ENCODE results near the gene CLIC2.
"Not testable (repeated sequence)": the region's sequence is repeated elsewhere in the genome, so short reads cannot be mapped to it uniquely, and the experiment has no call there.

Gene CLIC2

DNA sequence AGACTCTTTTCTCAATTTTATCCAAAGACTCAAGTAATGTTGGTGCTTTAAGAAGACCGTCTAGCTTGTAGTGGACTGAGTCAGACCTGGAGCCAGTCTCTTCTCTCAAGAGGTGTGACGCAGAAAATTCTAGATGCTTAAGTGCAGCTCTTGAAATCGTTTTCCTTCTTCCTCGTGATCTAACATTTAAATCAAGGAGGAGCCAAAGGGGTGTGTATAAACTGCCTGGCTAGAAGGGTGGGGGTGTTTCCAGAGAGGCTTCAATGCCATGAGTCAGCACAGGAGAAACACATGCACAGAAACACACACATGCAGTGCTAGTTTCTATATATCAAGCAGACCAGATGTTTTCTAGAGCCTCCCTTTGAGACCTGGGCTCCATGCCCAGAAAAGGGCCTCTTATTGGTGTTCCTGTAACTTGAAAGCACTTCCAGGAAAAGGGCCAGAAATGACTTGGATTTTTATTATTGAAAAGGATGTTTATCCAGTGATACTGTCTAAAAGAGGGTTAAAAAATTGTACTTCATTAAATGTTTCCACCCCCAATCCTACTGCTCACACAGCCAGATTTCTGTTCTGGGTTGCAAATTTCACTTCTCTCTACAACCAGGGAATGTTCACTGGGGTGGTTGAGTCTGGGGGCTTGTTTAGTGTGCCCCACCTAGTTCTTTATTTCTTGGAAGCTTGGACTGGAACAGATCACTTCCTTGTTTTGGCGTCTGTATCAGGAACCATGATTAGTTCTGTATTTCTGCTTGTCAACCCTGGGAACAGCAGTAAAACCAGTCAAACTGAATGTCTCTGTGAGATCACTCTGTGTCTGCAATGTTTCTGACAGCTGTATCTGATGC lies at the start of gene CLIC2:
Gene CLIC2 (minus strand): TSS at position 129 of the 851 bp plus-strand sequence. CDS start 187 bp downstream, outside the sequence.
- peak; percentile 38 for DNase-seq

- DNase-seq: not testable (repeated sequence)
These were observed 48.1 kb upstream of the CLIC2 start for GRCh38 chrX:155382529-155382967.

- not testable (repeated sequence) for DNase-seq
These were observed 47.6 kb upstream of the CLIC2 start, which contains the start of gene F8A2 for GRCh38 chrX:155381843-155382528. TSS of gene F8A2 (plus strand) at chrX:155382095. CDS start at chrX:155382115, 20 bp downstream.

GRCh38 chrX:155379802-155380201 lies 45.4 kb upstream of the CLIC2 start:
- not testable (repeated sequence) for DNase-seq

DNA sequence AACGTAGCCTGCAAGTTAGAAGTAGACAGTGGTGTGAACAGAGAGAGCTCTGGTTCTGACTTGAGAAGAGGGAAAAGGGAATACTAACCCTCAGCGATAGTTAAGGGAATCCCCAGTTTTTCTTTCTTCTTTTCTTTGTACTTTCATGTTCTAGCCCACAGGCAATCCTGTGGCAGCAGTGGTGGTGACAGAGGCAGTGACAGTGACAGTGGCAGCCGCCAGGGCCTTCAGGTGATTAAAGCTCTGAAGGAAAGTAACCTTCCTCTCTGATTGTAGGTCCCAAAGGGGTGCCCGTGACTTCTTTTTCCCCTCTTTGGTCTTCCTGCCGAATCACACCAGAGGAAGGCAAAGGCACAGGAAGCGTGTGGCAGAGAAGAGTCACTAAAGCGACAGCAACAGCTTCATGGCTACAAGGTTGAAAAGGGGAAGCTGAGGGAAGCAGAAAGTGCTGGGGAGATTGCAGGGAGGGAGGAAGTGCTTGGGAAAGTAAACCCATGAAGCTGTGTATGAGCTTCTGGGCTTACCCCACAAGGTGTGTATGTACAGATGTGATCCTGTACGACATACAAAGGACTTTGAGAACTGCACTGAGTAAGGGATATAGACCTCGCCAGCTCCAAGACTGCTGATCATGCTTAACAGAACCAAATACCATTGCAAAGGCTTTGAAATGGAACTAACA lies 39.5 kb upstream of the CLIC2 start:
- DNase-seq: not testable (repeated sequence)

- DNase-seq: not testable (repeated sequence)
These were observed 29.3 kb upstream of the CLIC2 start for GRCh38 chrX:155363712-155364111.

- not testable (repeated sequence) for DNase-seq
These were observed 15.0 kb upstream of the CLIC2 start for GRCh38 chrX:155349448-155349847.

DNA sequence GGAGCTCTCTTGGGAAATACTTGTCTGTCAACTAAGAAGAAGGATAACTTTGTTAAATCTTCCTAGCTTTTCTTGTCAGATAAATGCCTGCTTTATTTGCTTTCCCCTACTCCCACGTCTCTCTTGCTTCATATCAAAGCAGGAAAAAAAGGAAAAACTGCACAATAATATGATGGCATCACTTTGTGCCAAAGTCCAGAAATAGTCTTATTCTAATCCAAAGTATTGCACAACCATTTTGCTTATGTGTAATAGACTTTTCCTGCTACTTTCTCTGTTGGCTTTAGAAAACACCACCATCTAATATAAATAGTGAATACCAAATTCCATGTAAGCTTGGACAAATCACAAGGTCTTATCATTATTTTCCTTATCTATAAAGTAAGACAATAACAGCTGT lies 11.3 kb upstream of the CLIC2 start:
- DNase-seq: not testable (repeated sequence)

GRCh38 chrX:155335337-155335712 lies 911 bp upstream of the CLIC2 start:
- not testable (repeated sequence) for DNase-seq

DNA sequence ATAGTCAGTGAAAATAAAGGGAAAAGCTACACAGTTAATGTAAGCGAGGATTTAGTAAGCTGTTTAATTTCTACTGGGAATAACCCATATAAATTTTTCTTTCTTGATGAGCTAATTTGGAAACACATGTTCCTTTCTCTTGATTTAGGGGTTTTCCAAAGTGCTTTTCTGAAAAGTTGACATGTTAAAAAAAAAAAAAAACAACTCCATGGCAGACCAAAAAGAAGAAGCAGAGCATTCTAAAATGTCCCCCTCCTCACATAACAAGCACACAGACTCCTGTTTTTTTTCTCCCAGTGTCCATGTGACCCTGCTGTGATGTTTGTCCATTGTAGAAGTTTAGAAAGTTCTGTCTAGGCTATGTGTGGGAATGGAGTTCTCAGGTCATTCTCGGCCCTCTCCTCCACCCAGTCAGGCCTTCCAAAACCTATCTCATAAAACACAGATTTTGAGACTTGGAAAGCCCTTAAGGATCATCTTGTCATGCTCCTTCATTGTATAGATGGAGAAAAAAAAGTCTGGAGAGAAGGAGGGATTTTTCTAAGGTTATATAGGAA lies 792 bp downstream of the CLIC2 start:
- no peak for DNase-seq

DNA sequence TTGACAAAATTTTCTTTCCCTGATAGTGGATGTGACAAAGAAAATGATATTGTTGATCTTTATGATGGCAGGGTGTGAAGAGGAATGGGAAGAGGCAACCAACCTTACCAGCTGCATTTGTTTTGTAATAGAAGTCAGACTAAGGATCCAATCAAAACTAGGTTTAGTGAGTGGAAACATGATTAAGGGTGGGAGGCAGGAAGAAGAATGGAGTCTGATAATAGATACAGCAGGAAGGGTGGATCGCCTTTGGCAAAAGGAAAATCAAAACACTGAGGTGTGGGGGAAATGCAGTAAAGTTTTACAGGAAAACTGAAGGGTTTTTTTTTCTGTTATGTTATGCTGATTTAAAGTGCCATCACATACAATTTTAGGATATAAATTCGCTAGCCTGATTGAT lies 3.4 kb downstream of the CLIC2 start:
- DNase-seq: no peak

- no peak for DNase-seq
These were observed 5.1 kb downstream of the CLIC2 start for GRCh38 chrX:155329293-155329692.

DNA sequence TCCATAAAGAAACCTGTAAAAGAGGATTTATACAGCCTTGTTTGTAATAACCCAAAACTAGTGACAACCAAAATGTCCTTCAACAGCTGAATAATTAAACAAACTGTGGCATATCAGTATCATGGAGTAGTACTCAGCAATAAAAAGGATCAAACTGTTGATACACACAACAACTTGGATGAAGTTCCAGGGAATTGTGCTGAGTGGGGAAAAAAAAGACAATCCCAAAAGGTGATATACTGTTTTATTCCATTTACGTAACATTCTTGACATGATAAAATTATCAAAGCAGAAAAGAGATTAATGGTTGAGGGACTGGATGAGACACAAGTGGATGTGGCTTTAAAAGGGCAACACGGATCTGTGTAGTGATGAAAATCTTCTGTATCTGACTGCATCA lies 7.8 kb downstream of the CLIC2 start:
- no peak for DNase-seq

GRCh38 chrX:155314260-155314659 lies 20.2 kb downstream of the CLIC2 start:
- no peak for DNase-seq

DNA sequence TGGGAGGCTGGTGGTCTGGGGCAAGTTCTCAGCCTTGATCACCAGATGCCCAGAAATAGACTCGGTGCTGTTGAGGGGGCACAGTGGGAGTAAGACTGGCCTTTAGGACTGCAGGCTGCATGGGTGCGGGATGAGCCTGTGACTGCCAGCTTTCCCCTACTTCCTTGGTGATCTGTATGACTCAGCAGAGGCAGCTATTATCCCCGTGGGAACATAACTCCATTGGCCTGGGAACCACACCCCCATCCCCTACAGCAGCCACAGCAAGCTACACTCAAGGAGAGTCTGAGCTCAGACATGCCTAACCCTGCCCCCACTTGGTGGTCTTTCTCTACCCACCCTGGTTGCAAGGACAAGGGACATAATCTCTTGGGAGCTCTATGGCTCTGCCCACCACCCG lies 20.6 kb downstream of the CLIC2 start:
- DNase-seq: peak; percentile 9

DNA sequence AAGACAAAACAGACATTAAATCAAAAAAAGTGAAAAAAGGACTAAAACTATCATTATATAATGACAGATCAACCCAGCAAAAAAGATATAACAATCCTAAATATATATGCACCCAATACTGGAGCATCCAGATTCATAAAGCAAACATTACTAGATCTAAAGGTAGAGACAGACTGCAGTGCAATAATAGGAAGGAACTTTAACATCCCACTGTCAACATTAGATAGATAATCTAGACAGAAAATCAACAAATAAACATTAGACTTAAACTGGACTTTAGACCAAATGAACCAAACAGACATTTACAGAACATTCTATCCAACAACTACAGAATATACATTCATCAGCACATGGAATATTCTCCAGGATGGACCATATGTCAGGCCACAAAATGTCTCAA lies 40.6 kb downstream of the CLIC2 start:
- DNase-seq: no peak

DNA sequence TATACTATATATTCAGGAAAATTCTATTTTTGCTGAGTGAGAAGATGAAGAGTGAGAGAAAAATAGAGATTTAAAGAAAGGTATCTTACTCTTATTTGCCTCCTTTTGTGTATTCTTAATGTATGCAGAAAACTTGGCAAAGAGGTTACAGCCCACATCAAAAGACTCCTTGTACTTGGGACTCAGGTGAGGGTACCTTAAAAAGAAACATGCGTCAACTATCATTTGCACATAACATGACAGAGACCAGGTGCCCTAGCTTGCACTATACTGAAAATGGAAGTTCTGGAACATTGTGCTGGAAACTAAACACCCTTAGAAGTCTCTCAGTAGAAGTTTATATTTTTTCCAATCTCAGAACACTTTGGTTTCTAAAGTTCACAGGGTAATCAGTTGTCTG lies 54.5 kb downstream of the CLIC2 start:
- DNase-seq: no peak

GRCh38 chrX:155270969-155271368 lies 63.4 kb downstream of the CLIC2 start:
- no peak for DNase-seq

GRCh38 chrX:155267995-155268394 lies 66.4 kb downstream of the CLIC2 start:
- not testable (repeated sequence) for DNase-seq

GRCh38 chrX:155266439-155266838 lies 68.0 kb downstream of the CLIC2 start:
- no peak for DNase-seq

GRCh38 chrX:155263854-155264628 lies 70.4 kb downstream of the CLIC2 start, which contains the start of gene RAB39B:
TSS of gene RAB39B (minus strand) at chrX:155264491. CDS start at chrX:155264288, 203 bp downstream.
- peak; percentile 56 for DNase-seq
